Adipose tissue (tissue), 3 donors: ENCODE results near the gene UCP1. TPM values are rescaled to one million over a fixed set of nuclear protein-coding genes. Genes with fewer than 3 reads are reported as not detected.
A peak's percentile ranks its signal among the peaks of the same experiment; 100 is the strongest.
"Not testable (repeated sequence)": the region's sequence is repeated elsewhere in the genome, so short reads cannot be mapped to it uniquely, and the experiment has no call there.

Source experiments
- H3K27ac ChIP-seq: one replicate; pipeline ENCODE4 v1.5.1; 2013; ENCODE audit warnings: low read depth, low read length
- WGBS, 3 donors: extraction: QIAGEN DNeasy Blood & Tissue Kit; methylation state at CpG; one replicate each; pipeline ENCODE4 v1.1.7; 2013; 5-methylcytosine and 5-hydroxymethylcytosine counted together
- polyA plus RNA-seq, 3 donors: library from polyadenylated mRNA; stranded (reverse); fragments of 200-250 nt; gene quantifications; one replicate each; pipeline ENCODE4 v1.2.3, GENCODE V29; 2013
- donor health status: healthy with polysubstance abuse.
- donor health status: Bipolar disorder and iron deficiency.
- donor health status: healthy.

UCP1 gene
- polyA plus RNA-seq, 3 donors, result 0.56 to 5.1 (median 1.8) TPM

DNA sequence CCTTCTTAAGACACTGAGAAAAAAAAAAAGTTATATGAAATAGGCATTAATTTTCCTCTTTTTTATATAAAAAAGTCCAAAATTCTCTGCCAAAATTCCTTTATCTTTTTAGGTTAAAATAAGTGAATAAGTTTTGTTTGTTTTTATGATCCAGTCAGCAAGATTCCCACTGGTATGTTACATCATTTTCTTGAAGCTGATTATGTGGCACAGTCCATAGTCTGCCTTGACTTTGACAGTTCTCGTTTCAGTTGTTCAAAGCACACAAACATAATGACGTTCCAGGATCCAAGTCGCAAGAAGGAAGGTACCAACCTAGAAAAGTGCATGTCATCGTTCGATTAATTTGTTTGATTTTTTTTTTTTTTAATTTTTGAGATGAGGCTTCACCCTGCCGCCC lies 9.1 kb downstream of the UCP1 start:
- no peak overlapping the region for H3K27ac ChIP-seq
- 81 to 89% (median 85%) methylated on average over 6 of the region's 6 CpGs for WGBS, 3 donors

GRCh38 chr4:140557831-140558435 lies 10.8 kb downstream of the UCP1 start:
- WGBS, 3 donors, result 67 to 91% (median 89%) methylated on average over 4 of the region's 4 CpGs
- H3K27ac ChIP-seq, result no peak overlapping the region

GRCh38 chr4:140556372-140557085 lies 12.2 kb downstream of the UCP1 start:
- 88 to 90% (median 90%) methylated on average over 6 of the region's 6 CpGs for WGBS, 3 donors

GRCh38 chr4:140533951-140534480 lies 34.7 kb downstream of the UCP1 start:
- no peak overlapping the region for H3K27ac ChIP-seq
- 88 to 92% (median 89%) methylated on average over 4 of the region's 4 CpGs for WGBS, 3 donors

More at GRCh38 chr4:140556372-140557085, 12.2 kb downstream of the UCP1 start:
- H3K27ac ChIP-seq, result no peak overlapping the region

DNA sequence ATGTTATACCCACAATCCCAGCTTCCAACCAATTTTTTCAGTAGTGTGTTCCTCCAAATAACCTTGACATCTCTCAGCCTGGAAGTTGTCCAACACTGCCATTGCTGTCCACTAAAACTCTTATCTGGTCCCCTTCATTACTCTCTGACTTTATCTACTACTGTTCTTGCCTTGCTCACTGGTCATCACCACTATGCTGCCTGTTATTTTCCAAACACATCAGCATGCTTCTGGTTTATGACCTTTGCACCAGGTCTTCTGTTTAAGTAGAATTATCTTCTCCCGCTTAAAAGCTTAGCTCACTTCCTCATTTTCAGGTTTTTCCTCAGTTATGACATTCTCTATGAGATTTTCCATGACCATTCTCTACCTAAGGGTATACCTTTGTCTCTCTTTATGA lies 39.3 kb downstream of the UCP1 start:
- H3K27ac ChIP-seq, result no peak overlapping the region
- 69 to 71% (median 71%) methylated on average over 1 of the region's 1 CpG for WGBS, 3 donors

- WGBS, 3 donors, result 0 to 1% (median 0%) methylated on average over 77 of the region's 77 CpGs
- H3K27ac ChIP-seq, result peak within 1 kb of the TSS; percentile 89
Measured at GRCh38 chr4:140523857-140524742, 44.7 kb downstream of the UCP1 start, which contains the start of gene ELMOD2. ELMOD2 (plus strand) TSS chr4:140524168; CDS start chr4:140525429, 1,261 bp downstream.

GRCh38 chr4:140523370-140523856 lies 45.3 kb downstream of the UCP1 start:
- WGBS, 3 donors, result 7 to 16% (median 13%) methylated on average over 8 of the region's 8 CpGs
- H3K27ac ChIP-seq, result no peak overlapping the region

GRCh38 chr4:140515423-140515822 lies 53.3 kb downstream of the UCP1 start:
- no peak overlapping the region for H3K27ac ChIP-seq
- 47 to 59% (median 54%) methylated on average over 1 of the region's 1 CpG for WGBS, 3 donors

- 91 to 96% (median 94%) methylated on average over 5 of the region's 5 CpGs for WGBS, 3 donors
- H3K27ac ChIP-seq, result not testable (repeated sequence)
Measured at GRCh38 chr4:140513765-140514164, 55.0 kb downstream of the UCP1 start.

Other genes with a start within 250 kb of the UCP1 start
- gene SCOC, start 195.3 kb downstream of the UCP1 start, polyA plus RNA-seq, result 10 to 100 TPM; 35.1 to 59.3 (median 38.2) TPM
- under 1 TPM; 0.10 to 0.93 (median 0.11) TPM for gene CLGN, start 141.3 kb downstream of the UCP1 start, polyA plus RNA-seq
- not detected for gene MGAT4D, start 70.7 kb downstream of the UCP1 start, polyA plus RNA-seq
- 1 to 10 TPM; 4.9 to 7.1 (median 5.2) TPM for gene ELMOD2, start 44.8 kb downstream of the UCP1 start, polyA plus RNA-seq
- gene TBC1D9, start 187.4 kb upstream of the UCP1 start, polyA plus RNA-seq, result 10 to 100 TPM in 2 of 3 donors, 1 to 10 TPM in 1; 5.9 to 18.0 (median 15.3) TPM